Stimulated activated CD8-positive, alpha-beta memory T cell treated with anti-CD3 and anti-CD28 coated beads, Interleukin-4, amount 100 ng/mL, for 1 hour (primary cell): Measurements from ENCODE around the gene KRTAP5-4.
"Not testable (repeated sequence)": the region's sequence is repeated elsewhere in the genome, so short reads cannot be mapped to it uniquely, and the experiment has no call there.

Source experiments
- DNase-seq, 2 donors: peaks; one replicate each; pipeline ENCODE4 v3.0.0-alpha.2; 2020; ENCODE audit warnings: low read depth in 2 of 2, low spot score in 1 of 2

Gene KRTAP5-4

DNA sequence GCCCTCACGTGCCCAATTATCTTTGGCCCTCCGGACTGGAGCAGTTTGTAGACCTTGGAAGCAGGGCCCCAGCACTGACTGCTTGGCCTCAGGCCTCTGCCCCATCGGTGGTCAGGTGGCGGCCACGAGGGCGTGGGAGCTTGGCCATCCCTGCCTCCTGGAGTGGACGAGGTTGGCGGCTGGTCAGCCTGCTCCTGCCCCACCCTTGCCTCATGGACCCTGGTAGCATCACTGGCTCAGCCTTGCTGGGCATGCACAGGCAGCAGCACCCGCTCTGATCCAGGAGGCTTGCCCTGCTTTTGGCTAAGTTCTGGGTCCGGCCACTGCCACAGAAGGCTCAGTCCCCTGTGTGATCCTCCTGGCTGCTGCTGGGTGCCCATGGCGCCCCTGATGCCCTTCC lies 17.8 kb downstream of the KRTAP5-4 start:
- DNase-seq: no peak

- no peak for DNase-seq
These were observed 18.3 kb downstream of the KRTAP5-4 start for GRCh38 chr11:1603629-1604028.

DNA sequence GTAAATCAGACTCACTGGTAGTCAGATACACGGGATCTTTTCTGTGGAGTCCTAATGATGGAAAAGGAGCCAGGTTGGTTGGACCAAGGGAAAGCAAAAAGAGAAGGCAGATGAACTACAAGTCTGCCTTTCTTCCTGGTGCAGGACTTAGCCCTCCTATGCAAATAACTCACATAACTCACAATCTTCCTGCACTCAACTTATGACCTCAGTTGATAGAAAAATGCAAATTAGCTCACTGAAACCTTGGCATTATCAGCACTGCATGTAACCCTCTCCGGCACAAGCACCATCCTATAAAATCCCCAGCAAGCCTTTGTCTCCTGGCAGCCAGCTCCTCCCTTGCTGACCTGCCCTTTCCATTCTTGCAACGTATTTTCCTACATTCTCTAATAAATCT lies 20.3 kb downstream of the KRTAP5-4 start:
- DNase-seq: not testable (repeated sequence)

DNA sequence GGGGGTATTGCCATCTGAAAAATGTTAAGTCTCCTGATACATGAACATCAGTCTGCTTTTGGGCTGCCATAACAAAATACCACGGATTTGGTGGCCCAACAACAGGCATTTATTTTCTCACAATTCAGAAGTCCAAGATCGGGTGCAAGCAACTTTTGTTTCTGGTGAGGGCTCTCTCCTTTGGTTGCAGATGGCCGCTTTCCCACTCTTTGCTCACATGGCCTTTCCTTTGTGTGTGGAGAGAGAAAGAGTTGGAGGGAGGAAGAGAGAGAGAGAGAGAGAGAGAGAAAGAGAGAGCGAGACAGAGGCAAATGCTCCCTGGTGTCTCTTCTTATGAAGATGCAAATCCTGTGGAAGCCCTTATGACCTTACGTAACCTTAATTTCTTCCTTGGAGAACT lies 21.3 kb downstream of the KRTAP5-4 start:
- DNase-seq: no peak

GRCh38 chr11:1598816-1599215 lies 23.1 kb downstream of the KRTAP5-4 start:
- no peak for DNase-seq

DNA sequence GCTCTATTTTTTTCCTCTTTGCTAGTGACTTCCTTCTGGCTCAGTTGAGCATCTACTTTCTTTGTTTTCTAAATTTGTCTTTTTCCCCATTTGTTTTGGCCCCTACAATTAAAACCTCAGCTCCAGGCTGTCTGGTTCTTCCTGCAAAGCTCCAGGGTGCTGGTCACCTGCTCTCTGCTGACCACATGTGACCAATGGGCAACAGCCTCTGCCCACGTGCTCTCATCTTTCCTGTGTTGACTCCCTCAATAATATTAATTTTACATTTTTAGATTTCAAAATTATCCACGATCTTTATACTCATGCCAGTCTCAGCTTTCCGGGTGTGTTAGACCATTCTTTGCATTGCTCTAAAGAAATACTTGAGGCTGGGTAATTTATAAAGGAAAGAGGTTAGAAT lies 23.5 kb downstream of the KRTAP5-4 start:
- DNase-seq: not testable (repeated sequence)

DNA sequence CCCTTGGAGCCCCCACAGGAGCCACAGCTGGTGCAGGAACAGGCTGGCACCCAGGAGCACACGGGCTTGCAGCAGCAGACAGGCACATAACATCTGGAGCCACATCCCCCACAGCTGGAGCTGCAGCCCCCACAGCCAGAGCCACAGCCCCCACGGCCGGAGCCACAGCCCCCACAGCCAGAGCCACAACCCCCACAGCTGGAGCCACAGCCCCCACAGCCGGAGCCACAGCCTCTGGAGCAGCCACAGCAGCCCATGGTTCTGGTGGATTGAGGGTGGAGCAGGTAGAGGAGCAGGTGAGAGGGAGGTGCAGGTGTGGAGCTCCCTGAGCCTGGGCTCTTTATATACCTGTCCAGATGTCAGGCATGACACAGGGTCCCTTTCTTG lies 24.0 kb downstream of the KRTAP5-4 start, which contains the start of gene KRTAP5-2:
Gene KRTAP5-2, minus strand, starts transcription at position 301 of the 387 bp plus-strand sequence. Its CDS starts 44 bp downstream, at position 257.
- DNase-seq: no peak

DNA sequence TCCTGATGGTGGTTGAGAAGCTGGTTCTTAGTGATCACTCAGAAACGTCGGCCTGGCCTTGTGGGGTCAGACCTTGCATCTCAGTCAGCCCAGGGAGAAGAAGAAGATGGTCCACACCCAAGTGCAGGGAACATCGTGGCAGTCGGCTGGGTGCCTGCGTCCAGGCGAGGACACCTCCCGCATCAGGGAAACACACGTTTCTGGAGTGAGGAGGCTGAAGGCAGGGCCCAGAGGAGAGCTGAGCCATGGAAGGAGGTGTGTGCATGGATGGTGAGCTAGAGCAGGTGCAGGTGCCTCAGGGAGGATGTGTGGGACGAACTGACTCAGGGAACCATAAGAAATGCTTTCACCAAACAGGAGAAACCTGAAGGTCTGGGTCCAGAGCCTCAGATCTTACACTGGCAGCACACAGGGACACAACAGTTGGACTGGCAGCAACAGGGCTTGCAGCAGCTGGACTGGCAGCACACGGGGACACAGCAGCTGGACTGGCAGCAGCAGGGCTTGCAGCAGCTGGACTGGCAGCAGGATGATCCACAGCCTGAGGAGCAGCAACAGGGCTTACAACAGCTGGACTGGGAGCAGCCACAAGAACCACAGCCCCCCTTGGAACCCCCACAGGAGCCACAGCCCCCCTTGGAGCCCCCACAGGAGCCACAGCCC lies 24.5 kb downstream of the KRTAP5-4 start:
- DNase-seq: no peak

GRCh38 chr11:1596576-1597121 lies 25.3 kb downstream of the KRTAP5-4 start:
- DNase-seq: not testable (repeated sequence)

- DNase-seq: not testable (repeated sequence)
These were observed 25.9 kb downstream of the KRTAP5-4 start for GRCh38 chr11:1595994-1596575.

- no peak for DNase-seq
These were observed 29.3 kb downstream of the KRTAP5-4 start for GRCh38 chr11:1592628-1593027.

- no peak for DNase-seq
These were observed 31.9 kb downstream of the KRTAP5-4 start for GRCh38 chr11:1589996-1590395.

DNA sequence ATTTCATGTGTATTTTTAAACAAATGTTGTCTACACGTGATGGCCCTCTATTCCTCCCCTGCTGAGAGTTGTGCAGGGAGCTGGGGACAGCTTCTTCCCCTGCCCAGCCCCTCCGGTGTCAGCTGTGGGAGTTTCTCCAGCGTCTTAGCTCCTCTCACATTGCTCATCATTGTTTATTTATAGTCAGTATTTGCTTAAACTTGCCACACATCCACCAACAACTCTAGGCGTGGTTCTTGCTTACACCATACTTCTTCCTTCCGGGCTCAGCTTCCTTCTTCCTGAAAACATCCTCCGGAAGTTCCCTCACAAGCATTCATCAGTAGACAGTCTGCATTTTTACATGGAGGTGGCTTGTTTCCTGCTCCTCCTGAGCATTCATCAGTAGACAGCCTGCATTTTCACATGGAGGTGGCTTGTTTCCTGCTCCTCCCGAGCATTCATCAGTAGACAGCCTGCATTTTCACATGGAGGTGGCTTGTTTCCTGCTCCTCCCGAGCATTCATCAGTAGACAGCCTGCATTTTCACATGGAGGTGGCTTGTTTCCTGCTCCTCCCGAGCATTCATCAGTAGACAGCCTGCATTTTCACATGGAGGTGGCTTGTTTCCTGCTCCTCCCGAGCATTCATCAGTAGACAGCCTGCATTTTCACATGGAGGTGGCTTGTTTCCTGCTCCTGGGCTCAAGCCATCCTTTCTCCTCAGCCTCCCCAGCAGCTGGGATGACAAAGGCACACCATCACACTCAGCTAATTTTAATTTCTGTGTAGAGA lies 32.6 kb downstream of the KRTAP5-4 start:
- not testable (repeated sequence) for DNase-seq

DNA sequence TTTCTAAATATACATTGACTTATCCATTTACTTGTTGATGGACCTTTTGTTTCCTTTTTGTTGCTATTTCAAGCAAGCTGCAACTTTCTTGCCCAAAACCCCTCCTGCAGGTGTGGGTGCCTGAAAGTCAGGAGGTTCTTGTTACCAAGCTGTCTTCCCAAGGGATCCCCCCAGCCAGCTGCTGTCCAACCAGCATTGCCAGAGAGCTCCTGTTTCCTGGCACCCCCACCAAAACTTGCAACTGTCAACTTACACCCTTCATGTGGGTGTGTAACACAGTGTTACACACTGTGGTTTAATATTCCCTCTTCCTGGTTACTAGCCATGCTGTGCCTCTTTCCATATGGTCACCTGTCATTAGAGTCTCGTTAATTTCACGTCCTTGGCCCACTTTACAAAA lies 35.2 kb downstream of the KRTAP5-4 start:
- DNase-seq: no peak

DNA sequence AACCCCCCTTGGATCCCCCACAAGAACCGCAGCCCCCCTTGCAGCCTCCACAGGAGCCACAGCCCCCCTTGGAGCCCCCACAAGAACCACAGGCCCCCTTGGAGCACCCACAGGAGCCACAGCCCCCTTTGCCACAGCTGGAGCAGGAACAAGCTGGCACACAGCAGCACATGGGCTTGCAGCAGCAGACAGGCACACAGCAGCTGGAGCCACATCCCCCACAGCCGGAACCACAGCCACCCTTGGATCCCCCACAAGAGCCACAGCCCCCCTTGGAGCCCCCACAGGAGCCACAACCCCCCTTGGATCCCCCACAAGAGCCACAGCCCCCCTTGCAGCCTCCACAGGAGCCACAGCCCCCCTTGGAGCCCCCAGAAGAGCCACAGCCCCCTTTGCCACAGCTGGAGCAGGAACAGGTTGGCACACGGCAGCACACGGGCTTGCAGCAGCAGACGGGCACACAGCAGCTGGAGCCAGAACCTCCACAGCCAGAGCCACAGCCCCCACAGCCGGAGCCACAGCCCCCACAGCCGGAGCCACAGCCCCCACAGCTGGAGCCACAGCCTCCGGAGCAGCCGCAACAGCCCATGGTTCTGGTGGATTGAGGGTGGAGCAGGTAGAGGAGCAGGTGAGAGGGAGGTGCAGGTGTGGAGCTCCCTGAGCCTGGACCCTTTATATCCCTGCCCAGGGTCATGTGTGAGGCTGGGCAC lies 37.1 kb downstream of the KRTAP5-4 start, which contains the start of gene KRTAP5-1:
Gene KRTAP5-1, minus strand, starts transcription at position 623 of the 710 bp plus-strand sequence. Its CDS starts 34 bp downstream, at position 589.
- DNase-seq: not testable (repeated sequence)

GRCh38 chr11:1582909-1583308 lies 39.0 kb downstream of the KRTAP5-4 start:
- DNase-seq: not testable (repeated sequence)

DNA sequence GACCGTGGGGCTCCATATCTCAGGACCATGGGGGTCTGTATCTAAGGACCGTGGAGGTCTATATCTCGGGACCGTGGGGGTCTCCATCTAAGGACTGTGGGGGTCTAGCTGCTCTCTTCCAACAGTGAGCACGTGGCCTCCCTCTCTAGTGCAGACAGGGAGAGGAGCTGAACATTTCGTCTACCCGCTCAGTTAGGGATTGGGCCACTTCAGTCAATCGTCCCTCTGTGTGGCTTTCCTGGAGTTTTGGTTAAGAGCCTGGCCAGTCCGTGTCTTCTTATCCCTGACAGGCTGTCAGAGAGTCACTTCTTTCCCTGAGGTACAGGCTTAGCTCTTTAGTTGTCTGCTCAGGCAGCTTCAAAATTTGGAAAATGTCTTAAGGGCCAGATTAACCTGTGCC lies 40.0 kb downstream of the KRTAP5-4 start:
- DNase-seq: no peak

DNA sequence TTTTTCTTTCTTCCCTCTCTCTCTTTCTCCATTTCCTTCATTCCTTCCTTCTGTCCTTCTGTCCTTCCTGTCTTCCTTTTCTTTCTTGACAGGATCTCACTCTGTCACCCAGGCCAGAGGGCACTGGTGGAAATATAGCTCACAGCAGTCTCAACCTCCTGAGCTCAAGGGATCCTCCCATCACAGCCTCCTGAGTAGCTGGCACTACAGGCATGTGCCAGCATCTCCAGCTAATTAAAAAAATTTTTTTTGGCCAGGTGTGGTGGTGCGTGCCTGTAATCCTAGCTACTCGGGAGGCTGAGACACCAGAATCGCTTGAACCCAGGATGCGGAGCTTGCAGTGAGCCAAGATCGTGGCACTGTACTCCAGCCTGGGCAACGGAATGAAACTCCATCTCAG lies 45.1 kb downstream of the KRTAP5-4 start:
- DNase-seq: no peak

DNA sequence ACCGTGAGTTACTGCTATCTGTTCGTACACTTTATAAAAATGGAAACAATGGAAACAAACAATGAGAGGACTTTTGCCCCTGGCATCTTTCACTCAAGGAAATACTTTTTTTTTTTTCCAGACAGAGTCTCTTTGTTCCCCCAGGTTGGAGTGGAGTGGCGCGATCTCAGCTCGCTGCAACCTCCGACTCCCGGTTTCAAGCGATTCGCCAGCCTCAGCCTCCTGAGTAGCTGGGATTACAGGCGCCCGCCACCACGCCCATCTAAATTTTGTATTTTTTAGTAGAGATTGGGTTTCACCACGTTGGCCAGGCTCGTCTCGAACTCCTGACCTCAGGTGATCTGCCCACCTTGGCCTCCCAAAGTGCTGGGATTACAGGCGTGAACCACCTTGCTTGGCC lies 46.2 kb downstream of the KRTAP5-4 start:
- not testable (repeated sequence) for DNase-seq

DNA sequence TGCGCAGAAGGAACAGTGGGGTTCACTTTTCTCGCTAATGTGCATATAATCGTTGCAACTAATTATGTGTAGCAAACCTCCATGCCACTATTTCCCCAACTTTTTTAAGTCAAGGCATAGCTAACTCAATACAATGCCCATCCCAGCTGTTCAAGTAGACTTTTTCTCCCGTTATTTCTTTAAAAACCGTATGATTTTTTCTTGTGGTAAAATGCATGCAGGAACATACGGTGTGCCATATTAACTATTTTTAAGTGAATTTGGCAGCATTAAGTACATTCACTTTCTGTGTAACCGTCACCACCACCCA lies 47.0 kb downstream of the KRTAP5-4 start:
- no peak for DNase-seq

- no peak for DNase-seq
These were observed 47.6 kb downstream of the KRTAP5-4 start for GRCh38 chr11:1574238-1574932.
